Measurements from ENCODE around the gene MICU1.

- TF ChIP-seq EZH2phosphoT487 (IDR thresholded peaks at IDR 0.05; ENCODE audit: borderline replicate concordance, low read depth, low read length) (no peak), CTCF (conservative IDR thresholded peaks at IDR 0.05; ENCODE audit: low read length) (peak; percentile 30; the same call in 1 of the 2 replicates)
These were observed 250.3 kb downstream of the MICU1 start for GRCh38 chr10:72375585-72375984.

All from OCI-LY7 (cell line).